CD4-positive, alpha-beta T cell treated with Interleukin-2 at 100 ng/mL for 4 hours (primary cell): ENCODE data around the gene PRPH2.
"Not testable (repeated sequence)": the region's sequence is repeated elsewhere in the genome, so short reads cannot be mapped to it uniquely, and the experiment has no call there.

Experiments used
- DNase-seq: peaks from one replicate; pipeline ENCODE4 v3.0.0-alpha.2; 2020; ENCODE audit warnings: low spot score

The PRPH2 gene

GRCh38 chr6:42742116-42742894 is 19.9 kb upstream of the PRPH2 start:
- DNase-seq = no peak

GRCh38 chr6:42740725-42741124 is 18.3 kb upstream of the PRPH2 start:
- DNase-seq = no peak

GRCh38 chr6:42735976-42736375 is 13.6 kb upstream of the PRPH2 start:
- DNase-seq = no peak

GRCh38 chr6:42733867-42734481 is 11.6 kb upstream of the PRPH2 start:
- DNase-seq = not testable (repeated sequence)

GRCh38 chr6:42729731-42730130 is 7.3 kb upstream of the PRPH2 start:
- no peak for DNase-seq

GRCh38 chr6:42727627-42728026 is 5.2 kb upstream of the PRPH2 start:
- no peak for DNase-seq

GRCh38 chr6:42727087-42727611 is 4.8 kb upstream of the PRPH2 start:
- DNase-seq = no peak

- peak; percentile 87 for DNase-seq
Measured at GRCh38 chr6:42726485-42727086, 4.2 kb upstream of the PRPH2 start.

GRCh38 chr6:42726026-42726425 is 3.6 kb upstream of the PRPH2 start:
- no peak for DNase-seq

GRCh38 chr6:42724825-42725224 is 2.4 kb upstream of the PRPH2 start:
- DNase-seq = no peak

GRCh38 chr6:42720739-42721138 is 1.7 kb downstream of the PRPH2 start:
- no peak for DNase-seq

GRCh38 chr6:42715871-42716270 is 6.5 kb downstream of the PRPH2 start:
- DNase-seq = no peak

GRCh38 chr6:42714098-42714761 is 8.2 kb downstream of the PRPH2 start:
- no peak for DNase-seq

GRCh38 chr6:42711930-42712329 is 10.5 kb downstream of the PRPH2 start:
- DNase-seq = no peak

- no peak for DNase-seq
Measured at GRCh38 chr6:42710316-42710715, 12.1 kb downstream of the PRPH2 start.

- DNase-seq = no peak
Measured at GRCh38 chr6:42709871-42710270, 12.5 kb downstream of the PRPH2 start.

GRCh38 chr6:42708096-42708495 is 14.3 kb downstream of the PRPH2 start:
- DNase-seq = no peak

- no peak for DNase-seq
Measured at GRCh38 chr6:42707595-42707994, 14.8 kb downstream of the PRPH2 start.

- DNase-seq = no peak
Measured at GRCh38 chr6:42704937-42705374, 17.4 kb downstream of the PRPH2 start.

- DNase-seq = no peak
Measured at GRCh38 chr6:42704251-42704936, 18.0 kb downstream of the PRPH2 start.

GRCh38 chr6:42702786-42703185 is 19.6 kb downstream of the PRPH2 start:
- not testable (repeated sequence) for DNase-seq

- DNase-seq = no peak
Measured at GRCh38 chr6:42702200-42702599, 20.2 kb downstream of the PRPH2 start.
